Activated T-helper 9 cell treated with anti-CD3 and anti-CD28 coated beads, Interleukin-2, amount 50 U/mL, for 16 hours (primary cell): ENCODE results near the gene RAB8A.
"Not testable (repeated sequence)": the region's sequence is repeated elsewhere in the genome, so short reads cannot be mapped to it uniquely, and the experiment has no call there.

ENCODE experiments used
- DNase-seq: peaks from one replicate; pipeline ENCODE4 v3.0.0-alpha.2; 2020; ENCODE audit warnings: low read depth

Gene RAB8A

DNA sequence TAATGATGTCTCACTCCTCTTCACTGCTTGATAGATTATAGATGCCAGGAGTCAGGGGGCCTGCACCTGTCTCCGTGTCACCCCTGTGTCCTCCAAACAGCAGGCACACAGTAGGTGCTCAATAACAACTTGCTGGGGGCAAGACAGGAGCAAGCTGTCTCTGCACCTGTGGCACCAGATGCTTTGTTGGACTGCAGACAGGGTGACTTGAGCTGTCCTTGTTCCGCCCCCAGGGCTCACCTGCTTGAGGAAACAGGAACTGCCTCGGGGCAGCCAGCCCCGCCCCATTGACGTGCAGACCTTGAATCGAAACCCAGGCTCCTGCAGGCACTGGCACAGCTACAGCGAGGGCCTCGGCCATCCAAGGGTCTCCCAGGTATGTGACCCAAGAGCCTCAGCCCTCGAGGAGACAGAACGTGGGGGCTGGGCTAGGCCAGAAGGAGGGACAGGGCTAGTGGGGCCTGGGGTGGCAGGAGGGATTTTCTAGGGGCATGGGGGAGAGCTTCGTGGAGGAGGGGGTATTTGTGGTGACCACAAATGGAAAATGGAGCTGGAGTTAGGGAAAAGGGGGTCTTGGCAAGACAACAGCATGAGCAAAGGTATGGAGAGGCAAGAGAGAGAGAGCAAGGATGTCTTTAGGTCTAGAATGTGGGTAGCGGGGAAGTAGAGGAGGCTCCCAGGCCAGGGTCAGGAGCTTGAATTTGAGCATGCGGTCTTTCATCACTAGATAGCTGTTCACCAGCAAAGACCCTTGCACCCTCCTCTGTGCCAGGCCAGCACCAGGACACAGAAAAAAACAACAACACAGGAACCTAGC lies 31.9 kb downstream of the RAB8A start, which contains the start of gene HSH2D:
Gene HSH2D, plus strand, starts transcription at position 287 of the 817 bp plus-strand sequence. CDS start 5,066 bp downstream, outside the sequence.
- peak; percentile 61 for DNase-seq

DNA sequence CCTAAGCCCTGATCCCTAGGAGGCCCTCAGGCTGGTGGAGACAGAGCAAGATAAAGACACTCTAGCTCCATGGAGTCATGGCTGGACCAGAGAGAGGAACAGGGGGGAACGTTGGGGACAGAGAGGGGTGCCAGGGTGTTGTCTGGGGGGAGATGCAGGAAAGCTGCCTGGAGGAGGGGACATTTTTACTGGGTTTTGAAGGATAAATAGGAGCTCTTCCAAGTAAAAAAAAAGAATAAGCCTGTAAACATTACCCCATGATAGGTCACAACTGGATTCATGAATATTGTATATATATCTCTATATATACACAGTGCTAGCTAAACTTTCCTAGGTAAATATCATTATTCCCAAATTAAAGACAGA lies 32.5 kb downstream of the RAB8A start:
- DNase-seq, result no peak

DNA sequence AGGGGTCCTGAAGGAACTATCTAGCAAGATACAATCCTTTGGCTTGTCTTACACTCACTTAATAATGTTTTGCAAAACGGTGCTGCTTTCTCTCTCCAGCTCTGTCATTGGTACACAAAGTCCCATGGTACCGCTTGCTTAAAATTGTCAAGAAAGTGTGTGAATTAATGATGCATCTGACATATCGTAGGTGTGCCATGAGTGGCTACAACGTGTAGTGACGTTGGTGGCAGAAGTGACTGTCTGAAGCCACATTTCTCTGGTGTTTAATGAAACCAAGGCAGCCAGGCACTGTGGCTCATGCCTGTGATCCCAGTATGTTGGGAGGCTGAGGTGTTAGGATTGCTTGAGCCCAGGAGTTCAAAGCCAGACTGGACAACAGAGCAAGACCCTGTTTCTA lies 34.4 kb downstream of the RAB8A start:
- DNase-seq, result no peak

DNA sequence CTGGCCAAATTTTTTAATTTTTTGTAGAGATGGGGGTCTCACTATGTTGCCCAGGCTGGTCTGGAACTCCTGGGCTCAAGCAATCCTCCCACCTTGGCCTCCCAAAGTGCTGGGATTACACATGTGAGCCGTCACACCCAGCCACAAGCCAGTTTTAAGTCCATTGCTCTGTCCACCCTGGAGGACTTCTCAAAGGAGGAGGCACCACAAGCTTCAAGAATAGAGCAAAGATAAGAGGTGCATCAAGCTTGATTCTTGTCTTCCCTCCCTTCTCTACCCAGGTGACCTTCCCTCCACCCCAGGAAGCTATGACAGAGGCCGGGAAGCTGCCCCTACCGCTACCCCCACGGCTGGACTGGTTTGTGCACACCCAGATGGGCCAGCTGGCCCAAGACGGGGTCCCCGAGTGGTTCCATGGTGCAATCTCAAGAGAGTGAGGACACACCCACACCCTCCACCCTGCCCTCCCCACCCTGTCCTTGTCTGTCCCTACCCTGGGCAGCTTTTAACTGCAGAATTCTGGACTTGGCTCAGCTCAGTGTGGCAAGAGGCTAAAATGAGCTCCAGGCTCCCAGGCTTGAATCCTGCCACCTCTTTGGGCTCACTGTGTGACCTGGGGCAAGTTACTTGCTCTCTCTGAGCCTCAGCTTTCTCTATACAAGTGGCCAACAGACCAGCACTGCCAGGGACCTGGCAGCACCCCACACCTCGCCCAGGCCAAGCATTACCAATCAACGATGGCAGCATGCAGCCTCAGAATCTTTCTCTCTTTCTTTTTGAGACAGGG lies 36.9 kb downstream of the RAB8A start:
- no peak for DNase-seq

DNA sequence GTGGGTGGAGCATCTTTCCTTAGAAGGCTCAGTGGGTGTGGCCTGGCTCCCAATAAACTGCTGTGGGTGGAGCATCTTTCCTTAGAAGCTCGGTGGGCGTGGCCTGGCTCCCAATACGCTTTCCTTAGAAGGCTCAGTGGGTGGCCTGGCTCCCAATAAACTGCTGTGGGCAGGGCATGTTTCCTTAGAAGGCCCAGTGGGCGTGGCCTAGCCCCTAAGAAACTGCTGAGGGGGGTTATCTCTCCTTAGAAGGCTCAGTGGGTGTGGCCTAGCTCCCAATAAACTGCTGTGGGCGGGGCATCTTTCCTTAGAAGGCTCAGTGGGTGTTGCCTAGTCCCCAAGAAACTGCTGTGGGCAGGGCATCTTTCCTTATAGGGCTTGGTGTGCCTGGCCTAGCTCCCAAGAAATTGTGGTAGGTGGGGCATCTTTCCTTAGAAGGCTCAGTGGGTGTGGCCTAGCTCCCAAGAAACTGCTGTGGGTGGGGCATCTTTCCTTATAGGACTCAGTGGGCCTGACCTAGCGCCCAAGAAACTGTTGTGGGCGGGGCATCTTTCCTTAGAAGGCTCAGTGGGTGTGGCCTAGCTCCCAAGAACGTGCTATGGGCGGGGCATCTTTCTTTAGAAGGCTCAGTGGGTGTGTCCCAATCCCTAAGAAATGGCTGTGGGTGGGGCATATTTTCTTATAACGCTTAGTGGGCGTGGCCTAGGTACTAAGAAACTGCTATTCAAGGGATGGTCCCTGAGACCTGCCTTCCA lies 42.1 kb downstream of the RAB8A start:
- no peak for DNase-seq

DNA sequence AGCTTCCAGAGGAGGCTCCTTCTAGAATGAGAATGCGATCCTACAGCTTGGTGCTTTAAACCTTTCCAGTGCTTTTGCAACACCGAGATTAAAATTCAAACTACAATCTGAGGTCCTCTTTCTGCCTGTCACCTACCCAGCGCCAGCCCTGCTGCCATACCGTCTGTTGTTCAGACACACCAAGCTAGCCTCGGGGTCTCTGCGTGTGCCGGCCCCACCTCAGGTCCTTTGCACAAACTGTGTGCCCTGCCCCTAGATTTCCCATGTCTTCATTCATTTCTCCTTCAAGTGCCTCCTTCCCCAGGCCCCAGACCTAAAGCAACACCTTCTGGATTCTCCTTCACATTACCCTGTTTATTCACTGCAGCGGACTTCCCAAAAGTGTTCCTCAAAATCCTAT lies 42.9 kb downstream of the RAB8A start:
- no peak for DNase-seq

DNA sequence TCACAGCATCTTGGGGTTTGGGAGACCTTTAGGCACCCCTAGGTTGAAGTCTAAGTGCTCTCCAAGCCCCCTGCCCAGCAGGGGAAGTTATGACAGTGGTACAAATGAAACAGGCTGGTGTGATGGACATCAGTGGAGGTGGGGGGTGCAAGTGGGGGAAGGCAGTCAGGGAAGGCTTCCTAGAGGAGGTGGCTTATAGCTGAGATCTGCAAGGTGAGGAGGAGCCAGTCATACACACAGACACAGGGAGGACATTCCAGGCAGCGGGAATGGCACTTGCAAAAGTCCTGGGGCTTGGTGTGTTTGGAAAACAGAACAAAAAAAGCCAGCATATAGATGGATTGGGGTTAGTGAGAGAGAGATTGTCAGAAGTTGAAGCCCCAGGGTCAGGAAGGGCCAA lies 43.4 kb downstream of the RAB8A start:
- DNase-seq, result no peak

DNA sequence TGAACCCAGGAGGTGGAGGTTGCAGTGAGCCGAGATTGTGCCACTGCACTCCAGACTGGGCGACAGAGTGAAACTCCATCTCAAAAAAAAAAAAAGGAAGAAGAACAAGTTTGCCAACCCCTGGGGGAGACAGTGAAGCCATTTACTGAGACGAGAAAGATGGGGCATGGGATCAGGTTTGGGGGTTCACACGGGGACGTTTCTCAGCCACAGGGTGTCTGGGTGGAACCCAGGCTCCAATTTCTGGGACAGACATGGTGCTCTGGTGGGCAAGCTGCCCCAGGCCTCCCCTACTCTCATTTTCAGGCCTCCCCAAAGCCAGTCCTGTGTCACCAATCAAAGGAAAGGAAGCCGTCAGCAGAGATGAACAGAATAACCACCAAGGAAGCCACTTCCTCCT lies 45.2 kb downstream of the RAB8A start:
- no peak for DNase-seq

DNA sequence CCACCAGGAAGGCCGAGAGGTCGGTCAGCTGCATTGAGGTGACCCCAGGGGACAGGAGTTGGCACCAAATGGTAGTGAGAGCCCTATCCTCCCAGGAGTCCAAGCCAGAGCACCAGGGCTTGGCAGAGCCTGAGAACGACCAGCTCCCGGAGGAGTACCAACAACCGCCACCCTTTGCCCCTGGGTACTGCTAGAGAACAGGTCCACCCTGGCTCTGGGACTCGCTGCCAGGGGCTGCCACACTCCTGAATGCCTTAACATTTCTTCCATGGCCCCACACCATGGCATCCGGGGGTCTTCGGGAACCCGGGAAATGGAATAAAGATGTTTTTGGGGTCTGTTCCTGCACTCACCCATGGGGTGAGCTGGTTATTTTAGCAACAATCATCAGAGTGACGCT lies 45.9 kb downstream of the RAB8A start:
- DNase-seq, result no peak

DNA sequence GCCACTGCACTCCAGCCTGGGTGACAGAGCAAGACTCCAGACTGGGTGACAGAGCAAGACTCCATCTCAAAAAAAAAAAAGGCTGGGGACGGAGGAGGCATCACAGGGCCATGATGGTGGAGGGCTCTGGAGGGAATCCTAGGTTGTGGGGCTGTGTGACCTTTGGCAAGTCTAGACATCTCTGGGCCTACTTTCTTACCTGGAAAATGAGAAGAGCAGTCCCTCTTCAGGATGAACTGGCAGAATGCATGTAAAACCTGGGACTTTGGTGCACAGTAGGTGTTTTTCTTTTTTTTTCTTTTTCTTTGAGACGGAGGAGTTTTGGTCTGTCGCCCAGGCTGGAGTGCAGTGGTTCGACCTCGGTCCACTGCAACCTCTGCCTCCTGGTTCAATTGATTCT lies 48.0 kb downstream of the RAB8A start:
- no peak for DNase-seq

DNA sequence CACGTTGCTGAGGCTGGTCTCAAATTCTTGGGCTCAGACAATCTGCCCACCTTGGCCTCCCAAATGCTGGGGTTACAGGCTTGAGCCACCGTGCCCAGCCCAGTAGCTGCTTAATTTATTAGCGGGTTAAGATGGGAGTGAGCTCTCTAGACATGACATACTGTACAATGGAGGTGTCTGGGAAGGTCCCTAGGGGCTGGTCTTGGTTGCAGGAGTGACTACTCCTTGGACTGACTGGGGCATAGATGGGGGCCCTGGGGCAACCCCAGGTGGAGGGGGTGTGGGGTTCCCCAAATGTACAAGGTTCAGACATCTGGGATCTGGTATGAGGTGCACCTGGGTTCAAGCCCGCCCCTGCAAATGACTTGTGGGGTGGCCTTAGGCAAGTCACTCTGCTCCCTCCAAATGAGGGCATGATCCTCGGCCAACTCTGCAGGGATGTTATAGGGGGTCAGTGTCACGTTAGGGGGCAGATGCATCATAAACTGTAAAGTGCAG lies 48.8 kb downstream of the RAB8A start:
- DNase-seq, result no peak

DNA sequence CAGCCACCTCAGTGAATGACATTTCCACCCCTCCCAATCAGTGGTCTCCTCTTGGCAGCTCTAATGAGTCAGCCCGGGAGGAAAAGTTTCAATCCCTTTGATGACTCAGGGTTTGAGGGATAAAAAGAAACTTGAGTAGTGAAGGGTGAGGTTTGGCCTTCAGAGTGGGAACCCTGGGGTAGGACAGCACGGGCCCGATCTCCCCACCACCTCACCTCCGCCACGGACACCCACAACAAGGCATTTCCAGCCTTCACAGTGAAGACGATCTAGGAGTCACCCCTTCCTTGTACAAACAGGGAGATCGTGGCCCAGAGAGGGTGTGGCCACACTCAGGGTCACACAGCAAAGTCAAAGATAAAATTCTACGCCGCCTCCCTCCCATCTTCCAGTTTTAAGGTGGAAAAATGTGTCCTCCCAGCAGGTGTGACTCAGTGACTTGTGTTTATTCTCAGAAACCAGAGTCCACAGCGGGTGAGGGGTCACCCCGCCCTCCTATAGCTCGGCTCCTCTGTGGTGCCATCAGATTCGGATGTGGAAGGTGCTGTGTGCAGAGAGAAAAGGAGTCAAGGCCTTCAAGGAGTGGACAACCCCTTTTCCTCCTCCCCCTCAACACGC lies 49.4 kb downstream of the RAB8A start:
- DNase-seq, result no peak

DNA sequence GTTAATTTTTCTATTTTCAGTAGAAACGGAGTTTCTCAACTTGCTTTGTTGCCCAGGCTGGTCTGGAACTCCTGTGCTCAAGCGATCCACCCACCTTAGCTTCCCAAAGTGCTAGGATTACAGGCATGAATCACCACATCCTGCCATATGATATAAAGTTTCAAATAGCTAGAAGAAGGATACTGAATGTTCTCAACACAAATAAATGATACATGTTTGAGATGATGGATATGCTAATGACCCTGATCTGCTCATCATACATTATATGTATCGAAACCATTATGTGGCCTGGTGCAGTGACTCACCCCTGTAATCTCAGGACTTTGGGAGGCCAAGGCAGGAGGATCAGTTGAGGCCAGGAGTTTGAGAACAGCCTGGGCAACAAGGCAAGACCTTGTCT lies 50.2 kb downstream of the RAB8A start:
- no peak for DNase-seq

DNA sequence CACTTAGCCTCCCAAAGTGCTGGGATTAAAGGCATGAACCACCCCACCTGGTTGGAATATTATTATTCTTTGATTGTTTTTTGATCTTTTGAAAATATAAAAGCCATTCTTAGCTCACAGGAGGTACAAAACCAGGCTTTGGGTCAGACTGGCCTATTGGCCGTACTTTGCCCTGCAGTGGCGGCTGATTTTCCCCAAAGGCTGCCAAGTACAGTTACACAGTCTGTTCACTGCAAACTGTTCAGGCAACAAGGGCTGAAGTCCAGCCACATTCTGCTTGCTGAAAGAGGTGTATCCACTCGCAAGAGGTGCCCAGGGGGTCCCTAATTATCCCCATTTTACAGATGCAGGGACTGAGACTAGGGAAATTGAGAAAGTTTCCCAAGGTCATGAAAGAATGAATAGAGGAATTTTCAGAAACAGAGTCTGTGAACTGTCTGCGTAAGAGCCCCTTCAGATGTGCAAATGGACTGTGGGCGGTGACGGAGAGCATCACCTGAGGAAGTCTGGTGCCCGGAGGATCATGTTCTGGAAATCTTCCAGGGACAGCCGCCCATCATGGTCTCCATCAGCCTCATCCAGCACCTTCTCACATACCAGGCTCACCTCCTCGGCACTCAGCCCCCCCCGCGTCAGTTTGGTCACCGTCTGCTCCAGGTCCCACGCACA lies 52.7 kb downstream of the RAB8A start:
- DNase-seq, result no peak

DNA sequence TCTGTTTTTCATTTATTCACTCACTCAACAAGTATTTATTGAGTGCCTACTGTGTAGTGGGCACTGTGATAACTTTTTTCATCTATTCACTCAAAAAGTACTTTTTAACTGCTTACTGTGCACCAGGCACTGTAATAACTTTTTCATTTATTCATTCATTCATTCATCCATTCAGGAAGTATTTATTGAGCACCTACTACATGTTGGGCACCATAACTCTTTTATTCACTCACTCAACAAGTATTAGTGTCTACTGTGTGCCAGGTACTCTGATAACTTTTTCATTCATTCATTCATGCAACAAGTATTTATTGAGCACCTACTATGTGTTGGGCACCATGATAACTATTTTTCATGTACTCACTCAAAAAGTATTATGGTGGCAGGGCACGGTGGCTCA lies 54.7 kb downstream of the RAB8A start:
- no peak for DNase-seq

DNA sequence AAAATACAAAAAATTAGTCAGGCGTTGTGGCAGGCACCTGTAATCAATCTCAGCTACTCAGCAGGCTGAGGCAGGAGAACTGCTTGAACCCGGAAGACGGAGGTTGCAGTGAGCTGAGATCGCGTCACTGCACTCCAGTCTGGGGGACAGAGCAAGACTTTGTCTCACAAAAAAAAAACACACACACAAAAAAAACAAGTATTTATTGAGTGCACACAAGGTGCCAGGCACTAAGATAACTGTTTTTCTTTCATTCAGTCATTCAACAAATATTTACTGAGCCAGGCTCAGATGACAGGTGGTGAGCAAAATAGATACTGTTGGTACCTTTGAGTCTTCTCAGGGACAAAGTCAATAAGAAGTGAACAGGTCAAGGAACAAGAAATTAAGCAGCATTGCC lies 55.4 kb downstream of the RAB8A start:
- no peak for DNase-seq

DNA sequence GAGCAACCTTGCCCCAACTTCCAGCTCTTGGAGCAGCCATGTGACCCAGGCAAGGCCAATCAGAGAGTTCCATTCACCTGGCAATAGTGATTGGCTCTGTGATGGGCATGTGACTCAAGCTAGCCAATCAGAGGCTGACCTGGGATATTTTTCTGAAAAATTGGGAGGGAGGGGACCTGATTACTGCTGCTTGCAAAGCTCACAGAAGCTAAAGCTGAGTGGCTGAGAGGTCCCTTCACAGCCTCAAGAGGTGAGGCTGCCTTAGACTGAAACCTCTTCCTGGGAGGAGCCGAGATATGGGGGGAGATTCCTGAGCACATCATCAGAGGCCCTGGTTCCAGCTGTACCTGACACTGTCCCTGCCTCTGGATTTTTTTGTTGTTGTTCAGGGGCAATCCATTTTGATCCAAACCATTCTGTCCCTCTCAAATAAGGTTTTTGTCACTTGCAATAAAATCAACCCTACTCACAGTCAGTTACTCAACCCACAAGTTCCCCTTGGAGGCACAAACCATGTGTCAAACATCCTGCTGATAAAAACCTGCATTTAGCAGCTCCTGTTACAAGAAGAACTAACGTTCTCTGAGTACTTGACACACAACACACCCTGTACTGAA lies 56.9 kb downstream of the RAB8A start:
- DNase-seq, result no peak

DNA sequence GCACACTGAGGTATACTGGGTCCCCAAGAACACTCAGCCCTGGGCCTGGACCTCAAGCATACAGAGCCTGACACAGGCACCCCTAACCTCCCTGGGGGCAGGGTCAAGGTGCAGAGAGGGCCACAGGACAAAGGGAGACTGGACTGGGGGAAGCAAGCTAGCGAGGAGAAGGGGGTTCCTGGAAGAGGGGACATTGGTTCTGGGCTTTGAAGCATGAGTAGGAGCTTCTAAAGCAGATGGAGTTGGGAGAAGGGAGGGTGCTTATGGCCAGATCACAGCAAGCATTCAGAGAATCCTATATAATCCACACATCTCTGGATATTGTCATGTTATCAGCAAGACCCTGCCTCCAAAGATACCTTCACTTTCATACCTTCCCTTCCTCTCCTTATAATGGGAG lies 58.4 kb downstream of the RAB8A start:
- DNase-seq, result no peak

DNA sequence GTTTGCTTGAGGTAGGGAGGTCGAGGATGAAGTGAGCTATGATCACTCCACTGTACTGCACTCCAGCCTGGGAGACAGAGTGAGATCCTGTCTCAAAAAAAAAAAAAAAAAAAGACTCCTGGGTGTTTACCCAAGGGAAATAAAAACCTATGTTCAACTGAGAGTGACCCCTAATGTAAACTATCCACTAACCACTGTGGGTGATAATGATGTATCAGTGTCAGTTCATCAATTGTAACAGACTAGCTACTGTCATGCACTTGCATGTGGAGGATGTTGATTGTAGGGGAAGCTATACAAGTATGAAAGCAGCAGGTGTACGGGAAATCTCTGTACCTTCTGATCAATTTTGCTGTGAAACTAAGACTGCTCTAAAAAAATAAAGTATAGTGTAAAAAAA lies 64.3 kb downstream of the RAB8A start:
- no peak for DNase-seq

DNA sequence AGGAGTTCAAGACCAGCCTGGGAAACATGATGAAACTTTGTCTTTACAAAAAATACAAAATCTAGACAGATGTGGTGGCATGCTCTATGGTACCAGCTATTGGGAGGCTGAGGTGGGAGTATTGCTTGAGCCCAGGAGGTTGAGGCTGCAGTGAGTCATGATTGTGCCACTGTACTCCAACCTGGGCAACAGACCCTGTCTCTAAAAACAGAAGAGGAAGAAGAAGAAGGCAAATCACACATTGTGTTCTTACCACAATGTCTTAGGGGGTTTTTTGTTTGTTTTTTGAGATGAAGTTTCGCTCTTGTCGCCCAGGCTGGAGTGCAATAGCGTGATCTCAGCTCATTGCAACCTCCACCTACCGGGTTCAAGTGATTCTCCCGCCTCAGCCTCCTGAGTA lies 67.2 kb downstream of the RAB8A start:
- DNase-seq, result not testable (repeated sequence)

DNA sequence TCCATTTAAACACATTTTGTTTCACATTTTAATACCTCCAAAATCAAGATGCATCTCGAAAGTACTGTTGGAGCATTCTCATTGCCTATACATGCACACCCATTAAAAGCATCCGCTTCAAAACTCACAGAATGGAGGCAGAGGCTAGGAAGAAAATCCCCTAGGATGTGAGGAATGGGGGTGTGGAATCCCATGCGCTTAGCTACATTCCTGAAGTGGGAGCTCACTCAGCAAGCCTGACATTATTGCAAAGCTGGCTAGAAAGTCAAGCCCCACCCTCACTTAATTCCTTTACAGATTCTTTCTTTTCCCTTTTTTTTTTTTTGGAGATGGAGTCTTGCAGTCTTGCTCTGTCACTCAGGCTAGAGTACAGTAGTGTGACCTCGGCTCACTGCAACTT lies 68.9 kb downstream of the RAB8A start:
- no peak for DNase-seq
